ENCODE results near the gene COL13A1.

Gene COL13A1

GRCh38 chr10:69955897-69956740 lies 154.4 kb downstream of the COL13A1 start:
- no peak for DNase-seq

DNA sequence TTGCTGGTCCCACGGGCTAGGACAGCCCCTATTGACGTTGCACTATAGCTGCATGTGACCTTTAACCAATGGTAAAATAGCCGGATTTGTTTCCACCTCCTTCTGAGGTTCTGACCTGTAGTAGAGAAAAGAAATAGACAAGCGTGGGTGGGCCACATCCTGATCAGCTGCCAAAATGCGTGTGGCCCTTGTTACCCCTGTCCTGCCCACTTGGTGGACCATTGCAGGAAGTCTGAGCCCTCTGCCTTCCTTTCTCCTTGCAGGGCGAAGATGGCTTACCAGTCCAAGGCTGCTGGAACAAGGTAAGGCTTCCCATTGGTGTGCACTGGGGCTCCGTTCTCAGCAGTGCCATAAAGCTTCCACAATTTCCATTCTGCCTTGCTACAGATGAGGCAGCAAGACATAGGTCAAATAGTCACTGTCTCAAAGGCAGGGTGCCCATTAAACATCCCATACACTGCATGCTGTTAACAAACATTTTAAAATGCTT lies 155.1 kb downstream of the COL13A1 start:
- no peak for DNase-seq

DNA sequence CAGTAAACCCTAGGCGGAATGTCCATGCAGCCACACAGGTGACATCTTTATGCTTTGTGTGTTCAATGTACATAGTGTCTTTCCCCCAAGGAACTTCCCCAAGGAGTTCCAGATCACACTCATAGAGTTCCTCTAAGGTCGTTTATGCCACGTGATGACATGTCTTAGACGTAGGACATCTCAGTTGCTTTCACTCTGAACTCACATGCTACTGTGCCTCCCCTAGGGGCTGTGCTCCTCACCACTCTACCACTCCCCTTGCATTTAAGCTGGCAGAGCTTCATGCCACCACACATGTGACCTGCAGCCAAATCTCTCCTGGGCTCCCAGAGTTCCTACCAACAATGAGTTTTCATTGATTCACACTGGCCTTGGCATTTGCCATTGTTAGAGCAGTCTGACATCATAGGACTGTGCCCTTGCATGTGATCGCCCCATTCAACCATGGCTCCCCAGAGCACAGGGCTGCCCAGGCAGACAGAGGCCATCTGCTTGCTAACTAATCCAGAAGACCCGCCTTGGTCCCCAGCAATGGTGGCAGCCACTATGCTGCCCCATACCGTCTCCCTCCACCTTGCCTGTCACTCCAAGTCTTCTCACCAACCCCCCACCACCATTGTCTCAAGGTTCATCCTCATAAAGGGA lies 155.7 kb downstream of the COL13A1 start:
- no peak for DNase-seq

GRCh38 chr10:69957886-69958555 lies 156.3 kb downstream of the COL13A1 start:
- DNase-seq: peak; percentile 40

DNA sequence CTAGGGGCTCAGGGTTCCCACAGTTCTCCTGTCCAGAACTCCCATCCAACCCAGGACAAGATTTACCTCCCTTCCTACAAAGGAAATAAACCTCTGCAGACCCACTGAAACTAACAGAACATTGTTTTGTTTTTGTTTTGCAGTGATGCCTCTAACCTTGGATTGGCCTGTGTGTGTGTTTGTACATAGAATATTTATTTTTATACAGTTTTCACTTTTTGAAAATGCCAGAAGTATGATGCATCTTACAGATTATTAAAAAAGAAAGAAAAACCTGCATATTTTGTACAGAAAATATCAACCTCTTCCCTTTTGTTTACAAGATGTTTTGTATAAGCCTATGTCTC lies 156.8 kb downstream of the COL13A1 start:
- DNase-seq: no peak

DNA sequence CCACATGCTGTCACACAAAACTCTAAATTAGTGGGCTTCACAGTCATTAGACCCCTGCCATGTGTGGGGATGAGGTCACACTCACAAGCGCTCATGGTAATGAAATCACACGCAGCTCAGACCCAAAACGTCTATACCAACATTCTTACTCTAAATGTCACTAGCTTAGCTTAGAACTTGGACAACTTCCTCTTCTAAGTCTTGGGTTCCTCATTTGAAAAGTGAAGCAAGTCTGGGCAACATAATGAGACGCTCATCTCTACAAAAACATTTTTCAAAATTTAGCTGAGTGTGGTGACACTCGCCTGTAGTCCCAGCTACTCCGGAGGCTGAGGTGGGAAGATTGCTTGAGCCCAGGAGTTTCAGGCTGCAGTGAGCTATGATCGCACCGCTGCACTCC lies 158.2 kb downstream of the COL13A1 start:
- no peak for DNase-seq

DNA sequence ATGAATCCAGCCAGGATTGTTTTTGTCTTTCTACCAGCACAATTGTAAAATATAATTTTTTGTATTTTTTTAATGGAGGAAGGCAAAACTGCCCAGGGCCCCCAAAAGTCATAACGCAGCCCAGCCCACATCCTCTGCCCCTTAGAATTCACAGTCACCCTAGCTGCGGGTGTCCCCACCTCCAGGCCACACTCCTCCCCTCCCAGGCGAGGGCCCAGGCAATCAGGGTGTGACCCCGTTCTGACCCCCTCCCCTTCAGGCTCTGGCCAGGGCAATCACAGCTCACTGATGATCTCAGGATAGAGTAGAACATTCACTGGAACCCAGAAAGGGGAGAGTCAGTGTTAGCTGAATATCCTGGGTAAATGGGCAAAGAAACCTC lies 158.9 kb downstream of the COL13A1 start:
- no peak for DNase-seq

DNA sequence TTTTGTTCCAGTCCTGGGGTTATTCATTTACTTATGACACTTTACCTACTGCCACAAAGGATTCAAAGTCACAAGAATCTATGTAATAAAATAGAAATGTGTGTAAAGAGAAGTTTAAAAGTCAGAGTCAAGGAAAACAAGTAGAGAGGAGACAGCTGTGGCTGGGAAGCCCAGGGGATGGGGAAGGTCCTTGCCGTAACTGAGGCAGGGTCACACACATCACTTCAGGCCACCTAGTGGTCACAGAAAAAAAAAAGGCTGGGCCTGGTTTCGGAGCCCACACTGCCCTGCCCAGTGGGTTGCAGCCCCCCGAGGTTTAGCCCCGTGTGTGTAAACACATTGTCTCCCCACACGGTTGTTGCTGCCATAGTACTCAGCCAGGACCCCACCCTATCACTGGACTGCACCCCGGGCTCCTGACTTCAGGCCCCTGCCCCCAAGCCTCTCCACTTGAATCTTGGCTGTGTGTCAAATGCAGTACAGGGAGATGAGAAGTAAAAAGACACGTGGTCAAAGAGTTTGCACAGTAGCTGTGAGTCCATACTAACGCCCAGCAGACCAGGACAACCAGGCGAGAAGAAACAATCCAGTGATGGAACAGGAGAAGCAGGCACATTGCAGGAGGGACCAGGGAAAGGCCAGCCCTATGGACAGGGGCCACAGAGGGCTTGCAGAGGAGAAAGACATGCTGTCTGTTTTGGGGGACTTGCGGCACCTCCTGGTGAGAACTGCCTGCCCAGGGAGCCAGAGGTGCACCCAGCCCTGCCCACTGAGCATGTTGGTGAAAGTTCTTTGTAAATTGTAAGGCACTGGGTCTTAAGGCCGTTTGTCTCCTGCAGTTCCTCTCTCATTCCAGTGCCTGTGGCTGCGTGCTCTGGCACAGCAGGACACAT lies 159.5 kb downstream of the COL13A1 start:
- DNase-seq: no peak

- DNase-seq: no peak
These were observed 160.4 kb downstream of the COL13A1 start for GRCh38 chr10:69961881-69962745.

DNA sequence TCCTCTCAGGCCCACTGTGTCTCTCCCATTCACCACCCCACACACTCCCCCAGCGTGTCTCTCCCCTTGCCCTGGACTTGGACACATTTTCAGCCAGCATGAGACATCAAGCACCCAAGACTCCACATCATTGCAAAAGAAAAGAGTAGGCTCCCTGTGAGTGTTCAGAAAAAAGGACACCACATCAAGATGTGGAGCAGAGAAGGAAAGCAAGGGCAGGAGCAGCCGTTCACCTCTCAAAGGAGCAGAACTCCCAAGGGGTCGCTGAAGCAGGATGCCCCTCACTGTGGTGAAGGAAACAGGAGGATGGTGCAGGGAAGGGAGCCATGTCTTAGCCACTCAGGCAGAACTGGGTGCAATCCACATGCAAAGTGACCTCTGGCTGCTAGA lies 161.0 kb downstream of the COL13A1 start:
- no peak for DNase-seq

GRCh38 chr10:69963178-69963834 lies 161.6 kb downstream of the COL13A1 start:
- DNase-seq: no peak

DNA sequence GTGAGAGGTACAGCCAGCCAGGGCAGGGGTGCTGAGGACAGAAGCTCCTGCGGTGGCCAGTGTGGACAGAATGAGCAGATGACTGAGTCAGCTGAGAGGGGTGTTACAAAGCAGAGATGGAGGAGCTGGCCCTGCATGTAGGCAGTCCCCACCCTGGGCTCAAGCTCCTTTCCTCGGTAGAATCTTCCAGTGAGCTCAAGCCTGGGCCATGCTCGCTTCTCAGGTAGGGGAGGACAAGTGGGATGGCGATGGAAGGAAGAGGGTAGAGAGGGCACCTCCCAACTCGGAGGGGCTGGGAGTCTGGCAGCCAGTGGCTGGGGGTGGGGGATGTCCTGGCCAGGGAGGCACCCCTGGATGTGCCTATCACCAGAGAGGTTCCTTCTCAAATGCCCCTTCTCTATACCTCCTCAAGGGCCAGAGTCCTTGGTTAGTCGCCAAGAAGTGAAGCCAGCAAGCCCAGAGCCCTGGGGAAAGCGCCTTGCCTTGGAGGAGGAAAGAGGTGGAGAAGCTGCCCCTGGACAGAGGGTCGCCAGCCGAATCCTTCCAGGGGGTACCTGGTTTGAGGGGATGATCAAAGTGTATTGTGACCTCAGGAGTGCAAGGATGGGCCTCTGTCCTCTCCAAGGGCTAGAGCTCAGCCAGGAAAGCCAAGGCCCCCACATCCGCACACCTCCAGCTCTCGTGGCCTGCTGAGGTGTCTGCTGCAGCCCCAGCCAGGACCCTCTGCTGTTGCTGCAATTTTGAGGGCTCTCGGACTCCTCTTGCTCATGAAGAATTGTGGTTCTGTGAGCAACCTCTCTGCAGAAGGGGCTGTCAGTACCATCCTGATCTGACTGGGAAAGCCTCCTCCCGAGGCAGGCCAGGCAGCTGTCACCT lies 162.4 kb downstream of the COL13A1 start:
- DNase-seq: no peak

DNA sequence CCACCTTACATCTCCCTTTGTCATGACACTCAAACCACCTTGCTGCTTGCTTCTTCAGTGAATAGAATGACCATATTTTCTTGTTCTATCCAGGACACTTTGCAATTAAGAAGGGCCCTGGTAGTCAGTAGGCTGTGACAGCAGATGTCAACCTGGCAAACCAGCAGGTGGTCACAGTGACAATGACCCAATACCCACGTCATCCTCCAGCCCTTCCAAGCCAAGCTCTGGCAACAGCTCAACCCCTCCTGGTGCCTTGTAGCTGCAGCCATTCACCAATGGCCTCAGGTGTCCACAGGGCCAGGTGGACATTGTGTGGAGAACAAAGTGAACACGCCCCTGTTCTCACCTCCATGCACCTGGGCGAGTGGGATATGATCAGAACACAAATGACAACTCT lies 163.4 kb downstream of the COL13A1 start:
- no peak for DNase-seq

DNA sequence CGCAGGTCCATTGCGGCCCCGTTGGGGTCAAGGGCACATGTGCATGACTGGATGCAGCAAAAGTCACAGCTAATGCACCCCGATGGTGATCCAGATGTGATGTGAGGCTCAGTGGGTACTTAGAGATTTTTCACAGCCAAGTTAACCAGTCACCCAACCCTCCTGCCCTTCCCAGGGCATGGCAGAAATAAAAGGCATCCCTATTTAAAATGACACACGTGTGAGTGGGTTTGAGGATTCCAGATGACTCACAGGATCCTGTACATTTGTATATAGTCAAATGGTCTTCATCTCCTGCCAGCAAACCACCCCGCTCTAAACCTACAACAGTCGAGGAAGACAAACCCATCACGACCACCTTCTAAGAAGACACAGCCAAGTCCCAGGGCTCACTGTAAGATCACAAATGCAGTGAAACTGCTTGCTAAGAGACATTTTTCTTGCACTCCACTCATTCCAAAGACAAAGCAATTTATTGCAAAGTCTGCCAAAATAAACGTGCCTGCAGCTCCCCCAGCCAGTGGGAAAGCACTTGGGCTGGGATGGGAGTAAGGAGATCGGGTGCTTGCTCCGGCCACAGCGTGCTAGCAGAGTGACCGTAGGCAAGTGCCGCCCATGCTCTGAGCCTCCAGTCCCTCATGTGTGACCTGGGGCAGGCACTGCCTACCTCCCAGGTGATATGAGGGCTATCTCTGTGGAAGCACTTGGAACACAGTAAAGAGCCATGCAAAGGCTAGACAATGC lies 164.4 kb downstream of the COL13A1 start:
- no peak for DNase-seq

DNA sequence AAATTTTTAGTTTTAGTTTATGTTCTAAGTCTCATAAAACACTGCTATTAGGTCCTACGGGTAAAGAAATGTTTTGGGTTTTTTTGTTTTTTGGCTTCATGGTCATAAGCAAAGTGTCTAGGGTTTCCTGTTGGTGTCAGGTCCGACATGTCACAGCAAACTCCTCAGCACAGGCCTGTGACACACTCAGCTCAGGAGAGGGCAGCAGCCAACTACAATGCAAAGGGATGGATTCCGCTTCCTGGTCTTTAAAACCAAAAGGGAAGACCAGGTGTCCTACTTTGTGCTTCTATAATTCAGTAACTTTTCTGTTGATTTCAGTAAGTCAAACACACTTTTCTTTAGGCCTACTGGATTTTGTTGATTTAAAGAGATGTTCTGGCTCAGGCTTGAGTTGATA lies 167.1 kb downstream of the COL13A1 start:
- no peak for DNase-seq

DNA sequence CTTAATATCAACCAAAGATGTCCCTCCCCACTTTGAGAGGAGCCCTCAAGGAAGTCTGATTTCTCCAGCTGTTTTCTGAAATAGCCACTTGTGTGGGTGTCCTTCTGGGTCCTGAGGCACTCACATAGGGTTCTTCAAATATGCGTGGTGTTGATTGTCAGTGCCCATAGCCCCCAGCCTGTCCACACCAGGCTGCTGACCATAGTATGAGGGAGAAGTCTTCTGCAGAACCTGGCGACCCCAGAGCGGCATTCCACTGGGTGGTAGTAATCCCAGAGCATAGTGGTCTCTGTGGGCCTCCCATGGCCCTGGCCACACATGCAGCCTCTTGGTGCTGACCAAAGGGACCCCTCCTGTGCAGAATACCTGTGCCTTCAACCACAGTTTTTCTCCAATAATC lies 168.3 kb downstream of the COL13A1 start:
- DNase-seq: no peak

- no peak for DNase-seq
These were observed 171.3 kb downstream of the COL13A1 start for GRCh38 chr10:69972981-69973397.

GRCh38 chr10:69973678-69974077 lies 172.0 kb downstream of the COL13A1 start:
- no peak for DNase-seq

GRCh38 chr10:69974551-69975155 lies 172.9 kb downstream of the COL13A1 start:
- no peak for DNase-seq
